GM12878 (cell line): Measurements from ENCODE around the gene PFKFB3. TPM values are rescaled to one million over a fixed set of nuclear protein-coding genes. Genes with fewer than 3 reads are reported as not detected.

Experiments used
- ATAC-seq: fragments of 200-7000 bp; cut with Tn5 transposase; 3 replicates; pipeline ENCODE4 v1.9.1; 2020; ENCODE audit warnings: mild to moderate bottlenecking, moderate library complexity
- BruUV-seq: library from RNA; stranded (reverse); fragments of 400-500 nt; replicated peaks from 2 replicates; lab custom pipeline; 2021; lab: Mats Ljungman, UMichigan
- CTCF ChIA-PET: fragments of 300-600 bp; sonication (Branson Sonifier 250); formaldehyde crosslinking; extraction: SDS; loops from one replicate; lab custom pipeline; 2021; ENCODE audit warnings: inconsistent platforms; lab: Yijun Ruan, JAX
- POLR2A ChIA-PET: fragments of 350-600 bp; formaldehyde crosslinking; extraction: SDS; loops from one replicate; lab custom pipeline; 2021; ENCODE audit warnings: inconsistent platforms; lab: Charles Lee
- RAD21 ChIA-PET: fragments of 300-600 bp; sonication (Branson Sonifier 250); formaldehyde crosslinking; loops from one replicate; lab custom pipeline; 2023; ENCODE audit warnings: antibody characterized with exemption; ENCODE audit not compliant: unreplicated experiment; lab: Charles Lee
- SMC1A ChIA-PET: fragments of 300-600 bp; sonication (Branson Sonifier 250); formaldehyde crosslinking; loops from one replicate; lab custom pipeline; 2023; ENCODE audit not compliant: unreplicated experiment, uncharacterized antibody; lab: Charles Lee
- DNase-seq: peaks from one replicate; pipeline ENCODE4 v3.0.0-alpha.2; 2011; ENCODE audit warnings: low read depth, low spot score
- FAIRE-seq: peaks from 3 replicates; lab custom pipeline; 2011; peaks lifted over from hg19 to GRCh38; lab: Jason Lieb, UNC
- H2AFZ ChIP-seq: 2 replicates; pipeline ENCODE4 v1.6.0; 2011; ENCODE audit warnings: low read depth, low read length, control low read depth; ENCODE audit not compliant: control insufficient read depth
- H3K27ac ChIP-seq: 2 replicates; pipeline ENCODE4 v1.5.1; 2011; ENCODE audit warnings: control low read depth; ENCODE audit not compliant: control insufficient read depth, insufficient read depth
- H3K27me3 ChIP-seq, 2 experiments: replicated peaks in 1 of 2; 2 replicates each; pipeline versions ENCODE4 v1.6.0 to v1.6.1; 2011; ENCODE audit warnings: low read length in 1 of 2; ENCODE audit not compliant: control insufficient read depth in 2 of 2, insufficient read depth in 2 of 2
- H3K36me3 ChIP-seq, 2 experiments: 2 replicates each; pipeline ENCODE4 v1.5.1; 2011; ENCODE audit warnings: low read length in 1 of 2; ENCODE audit not compliant: control insufficient read depth in 2 of 2, insufficient read depth in 2 of 2
- H3K4me1 ChIP-seq: 2 replicates; pipeline ENCODE4 v1.6.1; 2011; ENCODE audit warnings: mild to moderate bottlenecking, low read length, moderate library complexity, mixed read lengths; ENCODE audit not compliant: control insufficient read depth, insufficient read depth
- H3K4me2 ChIP-seq: 2 replicates; pipeline ENCODE4 v1.6.0; 2011; ENCODE audit warnings: control low read depth; ENCODE audit not compliant: control insufficient read depth, insufficient read depth
- H3K4me3 ChIP-seq: fragments of 200-600 bp; sonication (generic); 2 replicates; pipeline ENCODE4 v1.5.1; 2016
- H3K79me2 ChIP-seq: 2 replicates; pipeline ENCODE4 v1.6.0; 2011; ENCODE audit warnings: low read length; ENCODE audit not compliant: control insufficient read depth, insufficient read depth
- H3K9ac ChIP-seq: 2 replicates; pipeline ENCODE4 v1.8.0; 2011; ENCODE audit warnings: low read length, control low read depth, mixed read lengths; ENCODE audit not compliant: control insufficient read depth, insufficient read depth
- H3K9me3 ChIP-seq: replicated peaks from 3 replicates; pipeline ENCODE4 v1.5.1; 2011; ENCODE audit warnings: mild to moderate bottlenecking, low read length; ENCODE audit not compliant: control insufficient read depth, insufficient read depth
- H4K20me1 ChIP-seq: 2 replicates; pipeline ENCODE4 v1.6.0; 2011; ENCODE audit not compliant: control insufficient read depth, insufficient read depth
- CREB1 ChIP-seq: IDR thresholded peaks from 2 replicates; pipeline ENCODE4 v1.6.1; 2012; ENCODE audit warnings: low read depth, mild to moderate bottlenecking, inconsistent platforms
- HDAC6 ChIP-seq: fragments of 200-600 bp; sonication (generic); IDR thresholded peaks from one replicate; pipeline ENCODE4 v1.8.0; 2017; ENCODE audit warnings: antibody characterized with exemption; ENCODE audit not compliant: unreplicated experiment
- MEF2B ChIP-seq: fragments of 450-650 bp; IDR thresholded peaks from 2 replicates; pipeline ENCODE4 v1.6.1; 2018; ENCODE audit warnings: mild to moderate bottlenecking, moderate library complexity; ENCODE audit not compliant: partially characterized antibody, poor library complexity, severe bottlenecking
- RUNX3 ChIP-seq: IDR thresholded peaks from 2 replicates; pipeline ENCODE4 v1.6.1; 2012; ENCODE audit warnings: low read length, inconsistent platforms
- STAT1 ChIP-seq: fragments of 450-650 bp; conservative IDR thresholded peaks from 2 replicates; pipeline ENCODE4 v1.6.1; 2014; ENCODE audit warnings: antibody characterized with exemption, mild to moderate bottlenecking
- WGBS: methylation state at CpG from one replicate; pipeline ENCODE4 v1.1.6; 2016; ENCODE audit warnings: low lambda C conversion rate; ENCODE audit not compliant: insufficient replicate concordance, insufficient coverage; ENCODE audit errors: missing lambda C conversion rate; 5-methylcytosine and 5-hydroxymethylcytosine counted together
- in situ Hi-C: fragments of 300-500 bp; cut with MboI; formaldehyde crosslinking; loops from 9 replicates; pipeline ENCODE4 v1.14.3; 2018; ENCODE audit warnings: mixed read lengths
- intact Hi-C: fragments of 100-400 bp; cut with micrococcal nuclease; formaldehyde crosslinking; loops from one replicate; pipeline ENCODE4 v1.14.2; 2022; ENCODE audit not compliant: unreplicated experiment
- polyA plus RNA-seq, 11 experiments: library from polyadenylated mRNA; depleted of rRNA in 4 of 11; unstranded in 6 of 11; stranded (reverse) in 5 of 11; fragments of >200 nt; fragmentation: Nextera tagmentation in 4 of 11; fragmentation: Illumina TruSeq in 1 of 11; extraction: Ambion mirVana in 4 of 11; extraction: Trizol in 1 of 11; gene quantifications; 1 replicate in 1 of 11; 2 replicates in 10 of 11; pipeline versions ENCODE4 v1.2.1 to v1.2.3, GENCODE V29; 2011 to 2016; ENCODE audit warnings: inconsistent platforms in 2 of 11, missing spikeins in 2 of 11, low read depth in 1 of 11
- total RNA-seq, 4 experiments: library from RNA; depleted of rRNA in 3 of 4; stranded (reverse); fragments of >200 nt in 3 of 4; fragmentation: Illumina TruSeq in 1 of 4; extraction: Trizol in 1 of 4; gene quantifications; 2 replicates each; pipeline versions ENCODE4 v1.2.1 to v1.2.3, GENCODE V29; 2013 to 2021

The PFKFB3 gene
- total and polyA plus RNA-seq, 10 of the 15 experiments (the other 5 are each of a cell fraction or from before 2014, with no cell fraction given), result 1.6 to 46.7 (median 13.7) TPM

DNA sequence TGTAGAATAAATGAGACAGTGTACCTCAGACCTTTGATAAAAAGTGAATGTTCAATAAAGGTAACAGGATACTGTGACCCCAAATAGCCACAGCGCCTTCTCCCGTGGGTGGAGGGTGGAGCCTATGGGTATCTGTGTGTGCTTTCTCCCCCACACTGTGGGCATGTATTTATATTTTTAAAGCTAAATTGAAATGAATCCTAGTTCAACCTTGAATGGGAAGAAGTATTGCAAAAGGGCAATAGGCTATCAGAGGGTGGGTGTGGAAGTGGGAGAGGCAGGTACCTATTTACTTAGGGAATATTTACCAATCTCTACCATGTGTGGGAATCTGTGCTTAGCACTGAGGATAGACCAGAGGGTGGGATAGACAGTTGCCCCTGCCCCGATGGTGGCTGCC is 68.9 kb downstream of the PFKFB3 start:
- no peaks in the 10 kb centered on the region for H3K36me3 ChIP-seq
- no peak overlapping the region for H3K9ac ChIP-seq
- no peaks in the 10 kb centered on the region for H3K27me3 ChIP-seq
- H4K20me1 ChIP-seq, result no peaks in the 10 kb centered on the region
- H2AFZ ChIP-seq, result no peak overlapping the region; the same call in 1 of the 2 replicates
- DNase-seq (no peak), FAIRE-seq (no peak), ATAC-seq (no peak)
- POLR2A ChIA-PET, result interaction anchor here (1.0 kb wide), 1 partner anchor 27 kb away, joined by 3 read pairs; no protein-coding TSS in a partner anchor
- H3K4me1 ChIP-seq, result peaks cover 47% of the 10 kb centered on the region
- no peak overlapping the region for H3K27ac ChIP-seq
- intact Hi-C loops, result loop anchor here (5.0 to 10.0 kb wide), 2 partner anchors 129 to 1203 kb away; no protein-coding TSS in a partner anchor
- H3K79me2 ChIP-seq, result no peaks in the 10 kb centered on the region
- no peak overlapping the region for H3K4me2 ChIP-seq
- in situ Hi-C loops, result no loop called here
- WGBS, result 75% methylated on average over 3 of the region's 3 CpGs
- SMC1A ChIA-PET, result interaction anchor here (0.6 to 9.8 kb wide), 4 partner anchors 25 to 130 kb away, joined by 3 to 120 read pairs (median 7); no protein-coding TSS in a partner anchor
- CTCF ChIA-PET, result interaction anchor here (1.0 to 2.1 kb wide), 4 partner anchors 24 to 134 kb away, joined by 4 to 11 read pairs (median 4); no protein-coding TSS in a partner anchor
- RAD21 ChIA-PET, result interaction anchor here (0.7 to 5.9 kb wide), 5 partner anchors 21 to 76 kb away, joined by 3 to 37 read pairs (median 5); no protein-coding TSS in a partner anchor
- no peak overlapping the region for H3K4me3 ChIP-seq
- H3K9me3 ChIP-seq, result peaks cover 2% of the 10 kb centered on the region; the same call in 2 of the 3 replicates
- no peak for TF ChIP-seq CREB1
- peak; percentile 12; the same call in 1 of the 2 replicates for TF ChIP-seq RUNX3
- TF ChIP-seq MEF2B, result peak; percentile 24
- TF ChIP-seq HDAC6, result no peak
- BruUV-seq, result no TSS peak

DNA sequence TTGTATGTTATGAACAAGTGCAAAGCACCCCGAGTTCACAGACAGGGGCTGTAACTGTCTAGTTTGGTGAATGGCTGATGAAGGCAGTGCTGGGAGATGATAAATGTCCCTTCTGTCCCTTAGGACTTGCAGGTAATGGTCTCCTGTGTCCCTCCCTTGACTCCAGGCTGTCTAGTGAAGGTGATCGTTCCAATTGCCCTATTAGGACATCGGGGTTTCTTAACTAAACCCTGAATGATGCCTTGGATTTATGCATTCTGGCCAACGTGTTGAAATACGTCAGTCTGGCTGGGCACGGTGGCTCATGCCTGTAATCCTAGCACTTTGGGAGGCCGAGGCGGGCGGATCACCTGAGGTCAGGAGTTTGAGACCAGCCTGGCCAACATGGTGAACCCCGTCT is 69.4 kb downstream of the PFKFB3 start:
- Histone ChIP-seq H3K27me3 (no peaks in the 10 kb centered on the region), H4K20me1 (no peaks in the 10 kb centered on the region), H3K36me3 (no peaks in the 10 kb centered on the region), H3K9me3 (peaks cover 4% of the 10 kb centered on the region; the same call in 2 of the 3 replicates), H3K27ac (no peak overlapping the region), H3K4me1 (peaks cover 44% of the 10 kb centered on the region), H3K9ac (no peak overlapping the region), H2AFZ (no peak overlapping the region), H3K4me2 (no peak overlapping the region), H3K79me2 (no peaks in the 10 kb centered on the region), H3K4me3 (no peak overlapping the region)
- ATAC-seq, result no peak
- BruUV-seq, result no TSS peak
- DNase-seq, result no peak
- CTCF ChIA-PET, result interaction anchor here (1.0 kb wide), 1 partner anchor 76 kb away, joined by 4 read pairs; no protein-coding TSS in a partner anchor
- in situ Hi-C loops (no loop called here), intact Hi-C loops (loop anchor here (5.0 to 10.0 kb wide), 2 partner anchors 130 to 1203 kb away; no protein-coding TSS in a partner anchor)
- POLR2A ChIA-PET, result interaction anchor here (0.7 kb wide), 1 partner anchor 249 kb away, joined by 6 read pairs; no protein-coding TSS in a partner anchor
- FAIRE-seq, result no peak
- SMC1A ChIA-PET, result interaction anchor here (1.0 to 9.8 kb wide), 3 partner anchors 25 to 130 kb away, joined by 3 to 120 read pairs (median 10); no protein-coding TSS in a partner anchor
- TF ChIP-seq STAT1, result no peak
- 79% methylated on average over 10 of the region's 10 CpGs for WGBS
- RAD21 ChIA-PET, result interaction anchor here (0.9 to 5.9 kb wide), 3 partner anchors 24 to 41 kb away, joined by 3 to 37 read pairs (median 5); no protein-coding TSS in a partner anchor
